Measurements from ENCODE around the gene MICA. TPM values are rescaled to one million over a fixed set of nuclear protein-coding genes. Genes with fewer than 3 reads are reported as not detected.

The MICA gene
- total and polyA plus RNA-seq, 4 donors: 3.2 to 9.1 (median 4.2) TPM

- no peak for TF ChIP-seq REST (IDR thresholded peaks at IDR 0.05)
- TF ChIP-seq RXRA (IDR thresholded peaks at IDR 0.05): no peak
These were observed 19.2 kb downstream of the MICA start (continued) for GRCh38 chr6:31422587-31422986.

GRCh38 chr6:31423550-31423949 is 20.2 kb downstream of the MICA start:
- 43% methylated on average over 3 of the region's 3 CpGs for WGBS
- H3K9me3 ChIP-seq (ENCODE audit: control insufficient read depth in 4 of 4, low read length in 3 of 4): no peaks in the 10 kb centered on the region
- H3K4me1 ChIP-seq (ENCODE audit: control insufficient read depth in 4 of 4, insufficient read depth in 4 of 4, low read length in 3 of 4): no peaks in the 10 kb centered on the region
- DNase-seq (ENCODE audit: low spot score): no peak
- no peak overlapping the region for H3K9ac ChIP-seq (ENCODE audit: low read depth in 1 of 2, low read length in 2 of 2)
- H3K27me3 ChIP-seq (ENCODE audit: control insufficient read depth in 4 of 4, insufficient read depth in 4 of 4, low read length in 3 of 4): no peaks in the 10 kb centered on the region
- H3K4me3 ChIP-seq (ENCODE audit: low read depth in 1 of 3, low read length in 3 of 3): no peak overlapping the region
- H3K27ac ChIP-seq (ENCODE audit: low read depth in 1 of 2, low read length in 2 of 2): no peak overlapping the region
- TF ChIP-seq FOXA2 (IDR thresholded peaks at IDR 0.05): no peak
- TF ChIP-seq GABPA (IDR thresholded peaks at IDR 0.05 in 1 of 2, conservative IDR thresholded peaks at IDR 0.05 in 1 of 2): no peak
- TF ChIP-seq HNF4G (IDR thresholded peaks at IDR 0.05): no peak
- TF ChIP-seq NR2F2 (IDR thresholded peaks at IDR 0.05): no peak
- no peak for TF ChIP-seq SP1 (IDR thresholded peaks at IDR 0.05)
- TF ChIP-seq JUND (IDR thresholded peaks at IDR 0.05): no peak
- TF ChIP-seq TAF1 (conservative IDR thresholded peaks at IDR 0.05): no peak
- no peak for TF ChIP-seq YY1 (IDR thresholded peaks at IDR 0.05)
- TF ChIP-seq FOXA1 (IDR thresholded peaks at IDR 0.05): no peak
- H3K36me3 ChIP-seq (ENCODE audit: control insufficient read depth in 4 of 4, insufficient read depth in 3 of 4, low read depth in 1 of 4, low read length in 3 of 4): no peaks in the 10 kb centered on the region

- TF ChIP-seq FOXA2 (IDR thresholded peaks at IDR 0.05) (no peak), CTCF (IDR thresholded peaks at IDR 0.05; ENCODE audit: low read depth, low read length, missing input control) (no peak), NR2F2 (IDR thresholded peaks at IDR 0.05) (no peak), RXRA (IDR thresholded peaks at IDR 0.05) (no peak), SP1 (IDR thresholded peaks at IDR 0.05) (no peak), MAX (IDR thresholded peaks at IDR 0.05) (no peak), TAF1 (conservative IDR thresholded peaks at IDR 0.05) (no peak), JUND (IDR thresholded peaks at IDR 0.05) (no peak), HNF4G (IDR thresholded peaks at IDR 0.05) (no peak), RAD21 (IDR thresholded peaks at IDR 0.05) (no peak), GABPA (IDR thresholded peaks at IDR 0.05 in 1 of 2, conservative IDR thresholded peaks at IDR 0.05 in 1 of 2) (no peak), ZBTB33 (IDR thresholded peaks at IDR 0.05) (no peak), YY1 (IDR thresholded peaks at IDR 0.05) (no peak), HNF4A (conservative IDR thresholded peaks at IDR 0.05) (no peak), FOXA1 (IDR thresholded peaks at IDR 0.05) (no peak), REST (IDR thresholded peaks at IDR 0.05) (no peak), ATF3 (IDR thresholded peaks at IDR 0.05) (no peak)
- H3K4me1 ChIP-seq (ENCODE audit: control insufficient read depth in 4 of 4, insufficient read depth in 4 of 4, low read length in 3 of 4): no peaks in the 10 kb centered on the region
- no peak overlapping the region for H3K4me3 ChIP-seq (ENCODE audit: low read depth in 1 of 3, low read length in 3 of 3)
- WGBS: 82% methylated on average over 3 of the region's 3 CpGs
- H3K9ac ChIP-seq (ENCODE audit: low read depth in 1 of 2, low read length in 2 of 2): no peak overlapping the region
- H3K9me3 ChIP-seq (ENCODE audit: control insufficient read depth in 4 of 4, low read length in 3 of 4): no peaks in the 10 kb centered on the region
- H3K27ac ChIP-seq (ENCODE audit: low read depth in 1 of 2, low read length in 2 of 2): no peak overlapping the region
- no peaks in the 10 kb centered on the region for H3K27me3 ChIP-seq (ENCODE audit: control insufficient read depth in 4 of 4, insufficient read depth in 4 of 4, low read length in 3 of 4)
- no peaks in the 10 kb centered on the region for H3K36me3 ChIP-seq (ENCODE audit: control insufficient read depth in 4 of 4, insufficient read depth in 3 of 4, low read depth in 1 of 4, low read length in 3 of 4)
- DNase-seq (ENCODE audit: low spot score): no peak
These were observed 23.3 kb downstream of the MICA start for GRCh38 chr6:31426395-31427354.

Measured in liver (tissue), 9 donors.